GM12878 (cell line): ENCODE measurements around the gene MARS1. TPM values are rescaled to one million over a fixed set of nuclear protein-coding genes. Genes with fewer than 3 reads are reported as not detected.

Experiments
- ATF7 ChIP-seq: fragments of 450-650 bp; IDR thresholded peaks from 2 replicates; pipeline ENCODE4 v1.6.1; 2016; ENCODE audit warnings: low read depth, mild to moderate bottlenecking
- BACH1 ChIP-seq: fragments of 450-650 bp; IDR thresholded peaks from 2 replicates; pipeline ENCODE4 v1.6.1; 2017; ENCODE audit warnings: mild to moderate bottlenecking, borderline replicate concordance
- KLF5 ChIP-seq: fragments of 450-650 bp; IDR thresholded peaks from 2 replicates; pipeline ENCODE4 v1.6.1; 2014; ENCODE audit warnings: mild to moderate bottlenecking; ENCODE audit not compliant: partially characterized antibody
- NBN ChIP-seq: fragments of 450-650 bp; IDR thresholded peaks from 2 replicates; pipeline ENCODE4 v1.6.1; 2016
- NR2C1 ChIP-seq: fragments of 450-650 bp; IDR thresholded peaks from 2 replicates; pipeline ENCODE4 v1.6.1; 2017; ENCODE audit warnings: antibody characterized with exemption, mild to moderate bottlenecking, moderate library complexity
- NR2F1 ChIP-seq: fragments of 450-650 bp; conservative IDR thresholded peaks from 2 replicates; pipeline ENCODE4 v1.6.1; 2017; ENCODE audit warnings: mild to moderate bottlenecking
- POLR2A ChIP-seq: IDR thresholded peaks from 2 replicates; pipeline ENCODE4 v1.6.1; 2011; ENCODE audit warnings: low read depth, mild to moderate bottlenecking, low read length
- RAD51 ChIP-seq: fragments of 450-650 bp; IDR thresholded peaks from 2 replicates; pipeline ENCODE4 v1.6.1; 2016; ENCODE audit warnings: moderate library complexity, mild to moderate bottlenecking, inconsistent platforms
- SMAD1 ChIP-seq: fragments of 450-650 bp; IDR thresholded peaks from 2 replicates; pipeline ENCODE4 v1.6.1; 2018; ENCODE audit warnings: mild to moderate bottlenecking, low read depth; ENCODE audit not compliant: partially characterized antibody
- TCF12 ChIP-seq: IDR thresholded peaks from 2 replicates; pipeline ENCODE4 v1.6.1; 2011; ENCODE audit warnings: low read depth, mild to moderate bottlenecking, low read length
- ZNF217 ChIP-seq: fragments of 450-650 bp; IDR thresholded peaks from 2 replicates; pipeline ENCODE4 v1.6.1; 2017; ENCODE audit warnings: antibody characterized with exemption, mild to moderate bottlenecking
- polyA plus RNA-seq, 11 experiments: library from polyadenylated mRNA; depleted of rRNA in 4 of 11; unstranded in 6 of 11; stranded (reverse) in 5 of 11; fragments of >200 nt; fragmentation: Nextera tagmentation in 4 of 11; fragmentation: Illumina TruSeq in 1 of 11; extraction: Ambion mirVana in 4 of 11; extraction: Trizol in 1 of 11; gene quantifications; 1 replicate in 1 of 11; 2 replicates in 10 of 11; pipeline versions ENCODE4 v1.2.1 to v1.2.3, GENCODE V29; 2011 to 2016; ENCODE audit warnings: inconsistent platforms in 2 of 11, missing spikeins in 2 of 11, low read depth in 1 of 11
- total RNA-seq, 4 experiments: library from RNA; depleted of rRNA in 3 of 4; stranded (reverse); fragments of >200 nt in 3 of 4; fragmentation: Illumina TruSeq in 1 of 4; extraction: Trizol in 1 of 4; gene quantifications; 2 replicates each; pipeline versions ENCODE4 v1.2.1 to v1.2.3, GENCODE V29; 2013 to 2021
- TF ChIP-seq, protein P1 (sequence below): IDR thresholded peaks from 2 replicates; pipeline ENCODE4 v1.6.1; 2012; ENCODE audit warnings: improper control_type of control experiment, low read depth, low read length; ENCODE audit not compliant: insufficient replicate concordance
- TF ChIP-seq, protein P2 (sequence below): IDR thresholded peaks from 2 replicates; pipeline ENCODE4 v1.6.1; 2012; ENCODE audit warnings: low read depth, low read length, improper control_type of control experiment

The MARS1 gene
- total and polyA plus RNA-seq, 10 of the 15 experiments (the other 5 are each of a cell fraction or from before 2014, with no cell fraction given) = 72.3 to 270 (median 153) TPM

GRCh38 chr12:57522011-57522886, 34.4 kb downstream of the MARS1 start, which contains the start of gene MBD6 (continued):
- TF ChIP-seq SMAD1 = peak; percentile 46
- peak; percentile 98 for TF ChIP-seq BACH1
- TF ChIP-seq, protein P1, sequence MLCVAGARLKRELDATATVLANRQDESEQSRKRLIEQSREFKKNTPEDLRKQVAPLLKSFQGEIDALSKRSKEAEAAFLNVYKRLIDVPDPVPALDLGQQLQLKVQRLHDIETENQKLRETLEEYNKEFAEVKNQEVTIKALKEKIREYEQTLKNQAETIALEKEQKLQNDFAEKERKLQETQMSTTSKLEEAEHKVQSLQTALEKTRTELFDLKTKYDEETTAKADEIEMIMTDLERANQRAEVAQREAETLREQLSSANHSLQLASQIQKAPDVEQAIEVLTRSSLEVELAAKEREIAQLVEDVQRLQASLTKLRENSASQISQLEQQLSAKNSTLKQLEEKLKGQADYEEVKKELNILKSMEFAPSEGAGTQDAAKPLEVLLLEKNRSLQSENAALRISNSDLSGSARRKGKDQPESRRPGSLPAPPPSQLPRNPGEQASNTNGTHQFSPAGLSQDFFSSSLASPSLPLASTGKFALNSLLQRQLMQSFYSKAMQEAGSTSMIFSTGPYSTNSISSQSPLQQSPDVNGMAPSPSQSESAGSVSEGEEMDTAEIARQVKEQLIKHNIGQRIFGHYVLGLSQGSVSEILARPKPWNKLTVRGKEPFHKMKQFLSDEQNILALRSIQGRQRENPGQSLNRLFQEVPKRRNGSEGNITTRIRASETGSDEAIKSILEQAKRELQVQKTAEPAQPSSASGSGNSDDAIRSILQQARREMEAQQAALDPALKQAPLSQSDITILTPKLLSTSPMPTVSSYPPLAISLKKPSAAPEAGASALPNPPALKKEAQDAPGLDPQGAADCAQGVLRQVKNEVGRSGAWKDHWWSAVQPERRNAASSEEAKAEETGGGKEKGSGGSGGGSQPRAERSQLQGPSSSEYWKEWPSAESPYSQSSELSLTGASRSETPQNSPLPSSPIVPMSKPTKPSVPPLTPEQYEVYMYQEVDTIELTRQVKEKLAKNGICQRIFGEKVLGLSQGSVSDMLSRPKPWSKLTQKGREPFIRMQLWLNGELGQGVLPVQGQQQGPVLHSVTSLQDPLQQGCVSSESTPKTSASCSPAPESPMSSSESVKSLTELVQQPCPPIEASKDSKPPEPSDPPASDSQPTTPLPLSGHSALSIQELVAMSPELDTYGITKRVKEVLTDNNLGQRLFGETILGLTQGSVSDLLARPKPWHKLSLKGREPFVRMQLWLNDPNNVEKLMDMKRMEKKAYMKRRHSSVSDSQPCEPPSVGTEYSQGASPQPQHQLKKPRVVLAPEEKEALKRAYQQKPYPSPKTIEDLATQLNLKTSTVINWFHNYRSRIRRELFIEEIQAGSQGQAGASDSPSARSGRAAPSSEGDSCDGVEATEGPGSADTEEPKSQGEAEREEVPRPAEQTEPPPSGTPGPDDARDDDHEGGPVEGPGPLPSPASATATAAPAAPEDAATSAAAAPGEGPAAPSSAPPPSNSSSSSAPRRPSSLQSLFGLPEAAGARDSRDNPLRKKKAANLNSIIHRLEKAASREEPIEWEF = no peak
- TF ChIP-seq TCF12 = peak; percentile 54; the same call in 1 of the 2 replicates
- peak; percentile 95 for TF ChIP-seq RAD51
- TF ChIP-seq POLR2A = peak; percentile 86
- peak; percentile 66 for TF ChIP-seq ATF7
- TF ChIP-seq NR2C1 = peak; percentile 79
- TF ChIP-seq, protein P2, sequence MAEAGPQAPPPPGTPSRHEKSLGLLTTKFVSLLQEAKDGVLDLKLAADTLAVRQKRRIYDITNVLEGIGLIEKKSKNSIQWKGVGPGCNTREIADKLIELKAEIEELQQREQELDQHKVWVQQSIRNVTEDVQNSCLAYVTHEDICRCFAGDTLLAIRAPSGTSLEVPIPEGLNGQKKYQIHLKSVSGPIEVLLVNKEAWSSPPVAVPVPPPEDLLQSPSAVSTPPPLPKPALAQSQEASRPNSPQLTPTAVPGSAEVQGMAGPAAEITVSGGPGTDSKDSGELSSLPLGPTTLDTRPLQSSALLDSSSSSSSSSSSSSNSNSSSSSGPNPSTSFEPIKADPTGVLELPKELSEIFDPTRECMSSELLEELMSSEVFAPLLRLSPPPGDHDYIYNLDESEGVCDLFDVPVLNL = no peak
- no peak for TF ChIP-seq KLF5
- peak; percentile 85 for TF ChIP-seq NBN
- TF ChIP-seq ZNF217 = no peak
- peak; percentile 98 for TF ChIP-seq NR2F1
